ENCODE measurements around the gene RPL6. TPM values are rescaled to one million over a fixed set of nuclear protein-coding genes. Genes with fewer than 3 reads are reported as not detected.

RPL6 gene
- total and polyA plus RNA-seq, 9 of the 15 experiments (the other 6 are each of a cell fraction or from before 2014, with no cell fraction given) = 1,519 to 3,103 (median 2,396) TPM

- Histone ChIP-seq H3K79me2 (ENCODE audit: control insufficient read depth, insufficient read depth, low read length) (peaks cover 15% of the 10 kb centered on the region), H4K20me1 (replicated peaks; ENCODE audit: control insufficient read depth, insufficient read depth, low read length) (no peaks in the 10 kb centered on the region), H3K4me3 (no peak overlapping the region), H2AFZ (ENCODE audit: low read depth, low read length) (no peak overlapping the region), H3K9me1 (ENCODE audit: control insufficient read depth, insufficient read depth, low read length) (no peaks in the 10 kb centered on the region), H3K36me3 (ENCODE audit: control insufficient read depth, insufficient read depth, low read length) (peaks cover 41% of the 10 kb centered on the region), H3K9ac (ENCODE audit: insufficient read depth in 1 of 2, low read depth in 2 of 2, low read length in 2 of 2) (no peak overlapping the region; a peak in 1 of 4 replicates), H3K4me2 (ENCODE audit: insufficient read depth, low read length) (no peak overlapping the region), H3K27ac (ENCODE audit: extremely low read depth, low read depth, low read length) (peak overlapping the region; percentile 31; the same call in 1 of the 3 replicates), H3K27me3 (ENCODE audit: control insufficient read depth in 2 of 2, insufficient read depth in 2 of 2, low read length in 2 of 2) (no peaks in the 10 kb centered on the region), H3K9me3 (replicated peaks; ENCODE audit: control insufficient read depth, insufficient read depth, low read depth, low read length) (no peaks in the 10 kb centered on the region), H3K4me1 (replicated peaks in 1 of 2; ENCODE audit: control insufficient read depth in 2 of 2, insufficient read depth in 2 of 2, low read length in 2 of 2) (peaks cover 2 to 8% of the 10 kb centered on the region in 2 experiments; a peak in 3 of 5 replicates)
- peak in 2 of 4 experiments; percentile 46 to 61 for DNase-seq (ENCODE audit: extremely low read depth in 1 of 4, low spot score in 3 of 4)
- in situ Hi-C loops (cut with MboI) (no loop called here), intact Hi-C loops (cut with micrococcal nuclease) (no loop called here)
- BruUV-seq (replicated peaks) = no TSS peak
- peak; percentile 29 for FAIRE-seq
- ChIA-PET CTCF (ENCODE audit: low intra/inter-chr PET ratio) (interaction anchor here (0.7 kb wide), 1 partner anchor 856 kb away, joined by 3 read pairs; no protein-coding TSS in a partner anchor), POLR2A (interaction anchor here (0.7 kb wide), 1 partner anchor 248 kb away, joined by 3 read pairs; no protein-coding TSS in a partner anchor)
- no peak for TF ChIP-seq RHOXF2B (CRISPR knock-in tag; conservative IDR thresholded peaks at IDR 0.05)
- no peak for TF ChIP-seq MBD1 (CRISPR knock-in tag; IDR thresholded peaks at IDR 0.05)
- no peak for TF ChIP-seq ELK3 (CRISPR knock-in tag; IDR thresholded peaks at IDR 0.05)
- TF ChIP-seq GATAD2A (IDR thresholded peaks at IDR 0.05) = no peak
- peak; percentile 94 for TF ChIP-seq PRDM10 (IDR thresholded peaks at IDR 0.05; ENCODE audit: partially characterized antibody)
- TF ChIP-seq CEBPG (CRISPR knock-in tag; IDR thresholded peaks at IDR 0.05) = no peak
- TF ChIP-seq CEBPG (tag; conservative IDR thresholded peaks at IDR 0.05 in 1 of 2, IDR thresholded peaks at IDR 0.05 in 1 of 2) = no peak
- TF ChIP-seq ZNF239 (CRISPR knock-in tag; IDR thresholded peaks at IDR 0.05) = peak; percentile 46; the same call in 1 of the 2 replicates
- no peak for TF ChIP-seq POLR2AphosphoS5 (IDR thresholded peaks at IDR 0.05; ENCODE audit: control insufficient read depth, insufficient read depth, low read depth, low read length)
- no peak for TF ChIP-seq PRMT5 (CRISPR knock-in tag; IDR thresholded peaks at IDR 0.05)
- WGBS (ENCODE audit: insufficient coverage, low coverage, missing lambda C conversion rate) = 53% methylated on average over 3 of the region's 3 CpGs
- ATAC-seq = peak; percentile 91
Measured at GRCh38 chr12:112446008-112446725, 36.8 kb upstream of the RPL6 start.

All from K562 (cell line).